ENCODE measurements around the gene ENAH.

Gene ENAH

DNA sequence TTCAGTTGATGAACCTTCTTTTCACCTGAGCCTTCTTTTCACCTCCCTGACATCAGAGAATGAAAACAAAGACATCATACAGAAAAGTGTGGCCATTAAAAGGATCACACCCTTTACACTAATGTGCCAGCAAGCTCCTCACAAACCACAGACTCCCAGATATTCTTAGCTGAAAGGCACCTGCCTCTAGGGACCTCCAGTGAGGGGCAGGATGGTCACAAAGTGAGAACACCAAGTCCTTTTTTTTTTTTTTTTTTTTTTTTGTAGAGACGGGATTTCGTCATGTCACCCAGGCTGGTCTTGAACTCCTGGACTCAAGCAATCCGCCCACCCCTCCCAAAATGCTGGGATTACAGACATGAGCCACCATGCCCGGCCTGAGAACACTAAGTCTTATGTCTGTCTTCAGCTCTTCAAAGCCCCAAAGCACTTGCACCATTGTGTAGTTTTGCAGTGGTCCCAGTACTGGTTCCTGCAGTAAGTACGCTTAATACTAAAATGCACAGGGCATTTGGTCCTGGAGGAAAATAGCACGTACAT lies 166.9 kb downstream of the ENAH start:
- TF ChIP-seq RAD21 (IDR thresholded peaks at IDR 0.05; ENCODE audit: low read depth): no peak
- TF ChIP-seq CEBPB (IDR thresholded peaks at IDR 0.05): no peak
- TF ChIP-seq EP300 (IDR thresholded peaks at IDR 0.05; ENCODE audit: borderline replicate concordance): no peak
- no peak for TF ChIP-seq YY1 (IDR thresholded peaks at IDR 0.05; ENCODE audit: low read depth)
- no peak for TF ChIP-seq TAF1 (IDR thresholded peaks at IDR 0.05; ENCODE audit: low read depth)
- TF ChIP-seq, protein P1, sequence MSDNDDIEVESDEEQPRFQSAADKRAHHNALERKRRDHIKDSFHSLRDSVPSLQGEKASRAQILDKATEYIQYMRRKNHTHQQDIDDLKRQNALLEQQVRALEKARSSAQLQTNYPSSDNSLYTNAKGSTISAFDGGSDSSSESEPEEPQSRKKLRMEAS (IDR thresholded peaks at IDR 0.05): no peak
- TF ChIP-seq, protein P2, sequence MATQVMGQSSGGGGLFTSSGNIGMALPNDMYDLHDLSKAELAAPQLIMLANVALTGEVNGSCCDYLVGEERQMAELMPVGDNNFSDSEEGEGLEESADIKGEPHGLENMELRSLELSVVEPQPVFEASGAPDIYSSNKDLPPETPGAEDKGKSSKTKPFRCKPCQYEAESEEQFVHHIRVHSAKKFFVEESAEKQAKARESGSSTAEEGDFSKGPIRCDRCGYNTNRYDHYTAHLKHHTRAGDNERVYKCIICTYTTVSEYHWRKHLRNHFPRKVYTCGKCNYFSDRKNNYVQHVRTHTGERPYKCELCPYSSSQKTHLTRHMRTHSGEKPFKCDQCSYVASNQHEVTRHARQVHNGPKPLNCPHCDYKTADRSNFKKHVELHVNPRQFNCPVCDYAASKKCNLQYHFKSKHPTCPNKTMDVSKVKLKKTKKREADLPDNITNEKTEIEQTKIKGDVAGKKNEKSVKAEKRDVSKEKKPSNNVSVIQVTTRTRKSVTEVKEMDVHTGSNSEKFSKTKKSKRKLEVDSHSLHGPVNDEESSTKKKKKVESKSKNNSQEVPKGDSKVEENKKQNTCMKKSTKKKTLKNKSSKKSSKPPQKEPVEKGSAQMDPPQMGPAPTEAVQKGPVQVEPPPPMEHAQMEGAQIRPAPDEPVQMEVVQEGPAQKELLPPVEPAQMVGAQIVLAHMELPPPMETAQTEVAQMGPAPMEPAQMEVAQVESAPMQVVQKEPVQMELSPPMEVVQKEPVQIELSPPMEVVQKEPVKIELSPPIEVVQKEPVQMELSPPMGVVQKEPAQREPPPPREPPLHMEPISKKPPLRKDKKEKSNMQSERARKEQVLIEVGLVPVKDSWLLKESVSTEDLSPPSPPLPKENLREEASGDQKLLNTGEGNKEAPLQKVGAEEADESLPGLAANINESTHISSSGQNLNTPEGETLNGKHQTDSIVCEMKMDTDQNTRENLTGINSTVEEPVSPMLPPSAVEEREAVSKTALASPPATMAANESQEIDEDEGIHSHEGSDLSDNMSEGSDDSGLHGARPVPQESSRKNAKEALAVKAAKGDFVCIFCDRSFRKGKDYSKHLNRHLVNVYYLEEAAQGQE (IDR thresholded peaks at IDR 0.05; ENCODE audit: low read depth): no peak
- TF ChIP-seq NFIC (IDR thresholded peaks at IDR 0.05): no peak
- TF ChIP-seq ZBTB7A (IDR thresholded peaks at IDR 0.05; ENCODE audit: low read depth): no peak
- no peak for TF ChIP-seq FOXM1 (IDR thresholded peaks at IDR 0.05; ENCODE audit: borderline replicate concordance, low read depth)
- TF ChIP-seq TEAD4 (IDR thresholded peaks at IDR 0.05): no peak
- TF ChIP-seq TCF12 (IDR thresholded peaks at IDR 0.05; ENCODE audit: low read depth): no peak
- TF ChIP-seq CREB1 (IDR thresholded peaks at IDR 0.05; ENCODE audit: low read depth): no peak
- TF ChIP-seq, protein P3, sequence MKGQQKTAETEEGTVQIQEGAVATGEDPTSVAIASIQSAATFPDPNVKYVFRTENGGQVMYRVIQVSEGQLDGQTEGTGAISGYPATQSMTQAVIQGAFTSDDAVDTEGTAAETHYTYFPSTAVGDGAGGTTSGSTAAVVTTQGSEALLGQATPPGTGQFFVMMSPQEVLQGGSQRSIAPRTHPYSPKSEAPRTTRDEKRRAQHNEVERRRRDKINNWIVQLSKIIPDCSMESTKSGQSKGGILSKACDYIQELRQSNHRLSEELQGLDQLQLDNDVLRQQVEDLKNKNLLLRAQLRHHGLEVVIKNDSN (IDR thresholded peaks at IDR 0.05): no peak
- TF ChIP-seq EGR1 (IDR thresholded peaks at IDR 0.05): no peak

DNA sequence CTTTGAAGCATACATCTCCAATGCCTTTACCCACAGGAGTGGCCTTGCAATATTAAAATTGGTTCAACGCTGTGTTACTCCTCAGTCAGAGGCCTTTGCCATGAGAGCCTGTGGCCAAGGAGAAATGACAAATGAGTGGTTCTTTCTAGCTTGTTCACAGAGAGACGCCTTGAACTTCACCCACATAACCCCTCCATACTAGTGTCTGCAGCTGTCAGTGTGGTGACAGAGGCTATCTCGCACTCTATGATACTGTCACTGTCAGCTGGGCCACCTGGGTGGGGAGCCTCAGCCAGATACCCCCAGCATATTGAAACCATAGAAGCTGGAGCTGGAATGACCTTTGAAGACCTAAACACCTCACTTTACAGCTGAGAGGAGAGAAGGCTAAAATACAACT lies 167.7 kb downstream of the ENAH start:
- no peak for TF ChIP-seq EGR1 (IDR thresholded peaks at IDR 0.05)
- no peak for TF ChIP-seq FOXM1 (IDR thresholded peaks at IDR 0.05; ENCODE audit: borderline replicate concordance, low read depth)
- 0 out of 2 replicates have a peak, but pooled peaks have one; percentile 12 for TF ChIP-seq TAF1 (IDR thresholded peaks at IDR 0.05; ENCODE audit: low read depth)

DNA sequence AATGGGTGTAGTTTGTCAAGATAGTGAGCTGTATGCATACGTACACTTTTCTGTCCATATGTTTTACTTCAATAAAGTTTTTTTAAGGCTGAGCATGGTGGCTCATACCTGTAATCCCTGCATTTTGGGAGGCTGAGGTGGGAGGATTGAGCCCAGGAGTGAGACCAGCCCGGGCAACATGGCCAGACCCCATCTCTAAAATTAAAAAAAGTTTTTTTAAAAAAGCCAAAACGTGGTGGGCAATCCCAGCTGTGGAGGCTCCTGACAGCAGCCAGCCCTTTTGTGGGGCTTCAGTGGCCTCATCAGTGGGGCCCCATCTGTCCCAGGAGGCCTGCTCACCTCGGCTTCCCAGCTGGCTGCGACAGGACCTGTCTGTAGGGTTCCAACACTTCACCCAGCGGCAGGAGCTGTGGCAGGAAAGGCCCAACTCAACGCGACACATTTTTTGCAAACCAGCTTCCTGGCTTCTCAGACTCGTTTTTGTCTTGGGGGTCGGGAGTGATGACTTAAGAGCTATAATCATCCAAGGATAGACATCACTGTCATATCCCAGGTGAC lies 168.2 kb downstream of the ENAH start:
- TF ChIP-seq, protein P3 (IDR thresholded peaks at IDR 0.05): no peak

DNA sequence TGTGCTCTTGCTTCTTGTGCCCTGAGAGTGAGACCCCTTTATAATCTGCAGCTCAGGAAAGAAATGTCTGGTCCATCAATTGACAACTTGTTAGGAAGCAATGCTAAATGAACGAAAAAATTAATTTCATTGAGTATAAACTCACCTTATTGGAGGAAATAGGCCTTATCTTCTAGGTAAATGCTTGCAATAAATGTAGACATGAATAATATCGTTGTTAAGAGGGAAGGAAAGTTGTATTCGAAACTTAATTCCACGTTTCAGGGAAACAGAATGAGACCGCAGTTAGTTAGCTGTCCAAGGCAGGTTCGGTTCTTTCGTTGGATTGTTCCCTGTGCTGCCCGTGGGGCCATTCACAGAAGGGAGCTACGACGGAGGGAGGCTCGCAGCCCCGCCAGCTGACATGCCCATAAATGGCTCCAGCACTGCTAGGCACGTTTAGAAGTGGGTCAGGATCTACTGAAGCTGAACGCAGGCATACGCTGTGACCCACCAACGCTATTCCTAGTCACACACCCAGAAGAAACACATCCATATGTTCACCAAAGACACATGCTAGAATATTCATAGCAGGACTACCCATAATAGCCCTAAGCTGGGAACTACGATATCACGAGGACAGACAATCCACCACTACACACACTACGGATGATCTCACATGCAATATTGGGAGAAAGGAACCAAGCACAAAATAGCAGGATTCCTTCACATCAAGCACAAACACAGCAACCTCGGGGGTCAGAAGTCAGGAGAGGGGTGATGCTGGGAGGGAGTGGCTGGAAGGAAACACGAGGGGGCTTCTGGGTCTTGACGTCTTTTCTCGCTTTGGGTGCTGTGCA lies 168.9 kb downstream of the ENAH start:
- TF ChIP-seq EGR1 (IDR thresholded peaks at IDR 0.05) (no peak), TCF12 (IDR thresholded peaks at IDR 0.05; ENCODE audit: low read depth) (no peak), CEBPB (IDR thresholded peaks at IDR 0.05) (no peak), TAF1 (IDR thresholded peaks at IDR 0.05; ENCODE audit: low read depth) (no peak), RAD21 (IDR thresholded peaks at IDR 0.05; ENCODE audit: low read depth) (no peak), YY1 (IDR thresholded peaks at IDR 0.05; ENCODE audit: low read depth) (no peak), FOXM1 (IDR thresholded peaks at IDR 0.05; ENCODE audit: borderline replicate concordance, low read depth) (no peak), EP300 (IDR thresholded peaks at IDR 0.05; ENCODE audit: borderline replicate concordance) (no peak), CREB1 (IDR thresholded peaks at IDR 0.05; ENCODE audit: low read depth) (no peak), TEAD4 (IDR thresholded peaks at IDR 0.05) (no peak), NFIC (IDR thresholded peaks at IDR 0.05) (no peak), ZBTB7A (IDR thresholded peaks at IDR 0.05; ENCODE audit: low read depth) (no peak)
- TF ChIP-seq, protein P3 (IDR thresholded peaks at IDR 0.05): no peak
- TF ChIP-seq, protein P2 (IDR thresholded peaks at IDR 0.05; ENCODE audit: low read depth): no peak
- TF ChIP-seq, protein P1 (IDR thresholded peaks at IDR 0.05): no peak

DNA sequence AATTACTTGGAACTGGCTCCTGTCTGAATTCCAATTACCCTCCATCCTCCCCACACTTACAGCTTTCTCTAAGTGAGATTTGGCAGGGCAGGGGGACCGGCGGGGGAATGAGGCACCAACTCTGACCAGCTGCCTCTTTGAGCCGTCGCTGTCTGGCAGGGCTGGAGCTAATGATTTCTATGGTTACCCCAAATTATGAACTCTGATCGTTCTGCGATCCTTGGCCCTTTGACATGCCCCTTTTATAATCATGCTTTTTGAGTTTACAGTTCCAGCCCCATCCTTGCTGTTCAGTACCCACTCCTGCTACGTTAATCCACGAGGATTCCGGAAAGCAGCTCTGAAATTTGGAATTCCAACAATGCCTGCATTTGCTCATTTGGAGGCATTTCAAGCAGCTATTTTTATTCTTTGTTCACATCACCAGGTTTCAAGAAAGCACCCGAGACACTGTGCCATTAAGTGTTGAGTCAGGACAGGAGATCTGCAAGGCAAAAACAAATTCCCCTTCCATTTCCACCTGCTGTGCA lies 170.4 kb downstream of the ENAH start:
- TF ChIP-seq, protein P1 (IDR thresholded peaks at IDR 0.05): no peak
- TF ChIP-seq TCF12 (IDR thresholded peaks at IDR 0.05; ENCODE audit: low read depth): no peak
- no peak for TF ChIP-seq ZBTB7A (IDR thresholded peaks at IDR 0.05; ENCODE audit: low read depth)
- no peak for TF ChIP-seq FOXM1 (IDR thresholded peaks at IDR 0.05; ENCODE audit: borderline replicate concordance, low read depth)
- TF ChIP-seq NFIC (IDR thresholded peaks at IDR 0.05): no peak
- TF ChIP-seq TEAD4 (IDR thresholded peaks at IDR 0.05): no peak
- no peak for TF ChIP-seq YY1 (IDR thresholded peaks at IDR 0.05; ENCODE audit: low read depth)
- no peak for TF ChIP-seq CEBPB (IDR thresholded peaks at IDR 0.05)
- TF ChIP-seq, protein P2 (IDR thresholded peaks at IDR 0.05; ENCODE audit: low read depth): no peak
- TF ChIP-seq RAD21 (IDR thresholded peaks at IDR 0.05; ENCODE audit: low read depth): no peak
- TF ChIP-seq EP300 (IDR thresholded peaks at IDR 0.05; ENCODE audit: borderline replicate concordance): no peak
- no peak for TF ChIP-seq EGR1 (IDR thresholded peaks at IDR 0.05)
- TF ChIP-seq TAF1 (IDR thresholded peaks at IDR 0.05; ENCODE audit: low read depth): no peak
- TF ChIP-seq, protein P3 (IDR thresholded peaks at IDR 0.05): no peak
- TF ChIP-seq CREB1 (IDR thresholded peaks at IDR 0.05; ENCODE audit: low read depth): no peak

Measured in Ishikawa (cell line).